Transverse colon (tissue), 4 donors: ENCODE results near the gene SAMD5.

Experiments
- CTCF ChIP-seq, 5 experiments: fragments of 200-600 bp in 3 of 5; fragments of 450-650 bp in 2 of 5; sonication (generic) in 3 of 5; IDR thresholded peaks; 1 replicate in 2 of 5; 2 replicates in 3 of 5; pipeline ENCODE4 v1.5.1; 2016 to 2017; ENCODE audit warnings: antibody characterized with exemption in 5 of 5, inconsistent platforms in 3 of 5, mild to moderate bottlenecking in 2 of 5, moderate library complexity in 1 of 5
- EP300 ChIP-seq: sonication (generic); formaldehyde crosslinking; IDR thresholded peaks from one replicate; pipeline ENCODE4 v1.6.1; 2017; ENCODE audit warnings: antibody characterized with exemption, low read depth
- POLR2A ChIP-seq: fragments of 450-650 bp; IDR thresholded peaks from one replicate; pipeline ENCODE4 v1.6.1; 2016; ENCODE audit warnings: antibody characterized with exemption, mild to moderate bottlenecking, moderate library complexity
- POLR2AphosphoS5 ChIP-seq, 3 donors: sonication (generic); formaldehyde crosslinking; IDR thresholded peaks; one replicate each; pipeline ENCODE4 v1.6.1; 2016; ENCODE audit warnings: antibody characterized with exemption in 3 of 3

GRCh38 chr6:147468634-147469033 lies 39.9 kb upstream of the SAMD5 start:
- no peak for TF ChIP-seq CTCF (IDR thresholded peaks at IDR 0.05)
- TF ChIP-seq POLR2A: no peak
- TF ChIP-seq EP300: no peak
- no peak for TF ChIP-seq POLR2AphosphoS5 (IDR thresholded peaks at IDR 0.05)
